Measurements from ENCODE around the gene SNRPB2.

Gene SNRPB2

DNA sequence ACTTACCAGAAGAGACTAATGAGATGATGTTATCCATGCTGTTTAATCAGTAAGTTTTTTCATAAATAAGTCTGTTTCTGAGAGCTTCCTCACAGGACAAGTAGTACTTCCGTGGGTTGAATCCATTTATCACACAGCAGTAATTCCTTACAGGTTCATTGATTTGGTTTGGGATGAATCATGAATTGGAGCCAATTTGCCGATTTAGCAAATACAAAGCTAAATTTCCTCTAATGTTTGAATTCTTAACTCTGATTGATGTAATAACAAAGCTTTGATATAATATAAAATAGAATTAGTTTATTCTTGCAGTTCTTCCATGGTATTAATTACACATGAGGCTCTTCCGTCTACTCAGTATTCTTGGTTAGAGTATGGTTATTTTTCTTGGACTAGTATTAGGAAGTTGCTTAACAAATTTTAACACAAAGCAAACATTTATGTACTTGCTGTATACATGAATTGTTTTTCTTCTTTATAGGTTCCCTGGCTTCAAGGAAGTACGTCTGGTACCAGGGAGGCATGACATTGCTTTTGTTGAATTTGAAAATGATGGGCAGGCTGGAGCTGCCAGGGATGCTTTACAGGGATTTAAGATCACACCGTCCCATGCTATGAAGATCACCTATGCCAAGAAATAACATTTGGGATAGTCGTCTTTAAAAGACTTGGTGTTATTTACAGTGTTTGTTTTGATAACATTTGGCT, 10.7 kb downstream of the SNRPB2 start:
- no peak for DNase-seq

GRCh38 chr20:16744178-16744807, 14.5 kb downstream of the SNRPB2 start:
- DNase-seq = no peak

DNA sequence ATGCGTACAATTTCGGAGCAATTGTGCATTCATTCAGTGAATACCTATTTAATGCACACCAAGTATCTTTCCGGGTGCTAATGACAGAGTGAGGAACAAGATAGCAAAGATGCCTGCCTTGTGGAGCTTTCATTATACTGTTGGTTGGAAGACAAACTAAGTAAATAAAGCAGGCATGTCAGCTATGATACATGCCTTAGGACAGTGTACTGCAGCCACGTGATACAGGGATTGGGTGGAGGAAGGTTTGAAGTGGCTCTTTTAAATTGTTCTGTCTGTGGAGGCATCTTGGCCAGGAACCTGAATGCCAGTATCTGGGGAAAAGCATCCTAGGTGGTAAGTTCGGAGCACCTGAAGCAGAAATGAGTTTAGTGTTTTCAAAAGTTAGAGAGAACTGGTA, 15.4 kb downstream of the SNRPB2 start:
- no peak for DNase-seq

GRCh38 chr20:16747291-16747811, 17.5 kb downstream of the SNRPB2 start:
- DNase-seq = peak; percentile 54

GRCh38 chr20:16748308-16748900, 18.6 kb downstream of the SNRPB2 start, which contains the start of gene OTOR:
Gene OTOR, plus strand, starts transcription at chr20:16748358. Its CDS starts 44 bp downstream, at chr20:16748402.
- no peak for DNase-seq

DNA sequence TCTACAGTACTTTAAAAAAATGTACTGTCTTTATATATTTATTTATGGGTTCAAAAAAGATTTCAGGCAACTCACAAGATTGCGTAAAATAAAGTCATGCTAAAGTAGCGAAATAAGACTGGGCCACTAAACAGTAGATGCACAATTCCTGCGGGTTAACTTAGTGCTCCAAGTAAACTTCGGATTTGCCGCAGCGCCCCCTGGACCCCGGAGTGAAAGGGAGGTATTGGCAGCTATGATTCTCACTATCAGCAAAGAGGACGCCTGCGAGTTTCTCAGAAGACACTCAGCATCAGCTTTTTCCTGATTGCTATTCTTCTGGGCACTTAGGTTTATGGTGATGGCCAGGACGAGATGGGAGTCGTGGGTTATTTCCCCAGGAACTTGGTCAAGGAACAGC, 19.7 kb downstream of the SNRPB2 start:
- no peak for DNase-seq

GRCh38 chr20:16752082-16752481, 22.3 kb downstream of the SNRPB2 start:
- DNase-seq = no peak

GRCh38 chr20:16752901-16753300, 23.1 kb downstream of the SNRPB2 start:
- DNase-seq = no peak

- no peak for DNase-seq
Observed at GRCh38 chr20:16758454-16759180, 28.8 kb downstream of the SNRPB2 start.

GRCh38 chr20:16759181-16759563, 29.3 kb downstream of the SNRPB2 start:
- DNase-seq = no peak

GRCh38 chr20:16760431-16761304, 30.8 kb downstream of the SNRPB2 start:
- no peak for DNase-seq

- DNase-seq = peak; percentile 78
Observed at GRCh38 chr20:16761305-16761829, 31.5 kb downstream of the SNRPB2 start.

DNA sequence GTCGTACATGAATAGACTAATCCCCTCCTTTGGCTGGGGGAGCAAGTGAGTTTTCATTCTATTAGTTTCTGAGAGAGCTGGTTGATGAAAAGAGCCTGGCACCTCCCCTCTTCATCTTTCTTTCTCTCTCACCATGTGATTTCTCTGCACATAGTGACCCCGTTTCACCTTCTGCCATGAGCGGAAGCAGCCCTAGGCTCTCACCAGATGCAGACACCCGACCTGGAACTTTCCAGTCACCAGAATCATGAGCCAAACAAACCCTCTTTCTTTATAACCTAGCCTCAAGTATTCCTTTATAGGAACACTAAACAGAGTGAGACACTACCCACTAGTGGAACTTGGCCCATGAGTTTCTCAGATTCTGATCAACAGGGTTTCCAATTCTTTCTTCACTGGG, 34.7 kb downstream of the SNRPB2 start:
- no peak for DNase-seq

- DNase-seq = no peak
Observed at GRCh38 chr20:16771213-16771612, 41.4 kb downstream of the SNRPB2 start.

DNA sequence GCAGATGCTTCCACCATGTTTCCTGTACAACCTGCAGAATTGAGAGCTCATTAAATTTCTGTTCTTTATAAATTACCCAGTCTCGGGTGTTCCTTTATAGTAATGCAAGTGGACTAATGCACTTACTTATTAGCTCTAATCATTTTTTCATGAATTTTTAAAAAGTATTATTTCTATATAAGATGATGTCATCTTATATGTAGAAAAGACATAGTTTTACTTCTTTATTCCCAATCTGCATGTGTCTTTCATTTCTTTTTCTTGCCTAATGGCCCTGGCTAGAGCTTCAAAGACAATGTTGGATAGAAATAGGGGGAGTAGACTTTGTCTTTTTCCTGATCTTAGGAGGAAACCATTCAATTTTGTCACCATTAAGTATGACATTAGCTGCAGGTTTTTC, 46.1 kb downstream of the SNRPB2 start:
- DNase-seq = no peak

DNA sequence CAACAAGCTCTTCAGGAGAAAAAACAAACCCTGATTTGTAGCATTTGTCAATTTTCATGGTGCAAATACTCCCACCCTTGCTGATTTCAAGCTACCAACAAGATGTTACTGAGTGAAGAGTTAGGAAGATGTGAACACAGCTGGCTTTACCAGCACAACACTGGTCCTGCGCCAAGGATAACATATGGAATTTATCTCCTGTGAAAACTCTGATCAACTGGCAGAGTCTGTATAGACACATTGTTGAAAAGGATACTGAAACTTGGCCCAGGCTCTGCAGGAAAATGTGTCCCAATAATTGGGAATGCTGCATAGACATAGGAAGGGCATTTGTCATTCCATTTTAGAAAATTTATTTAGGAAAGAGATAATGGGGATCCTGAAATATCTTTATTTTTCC, 47.3 kb downstream of the SNRPB2 start:
- no peak for DNase-seq

DNA sequence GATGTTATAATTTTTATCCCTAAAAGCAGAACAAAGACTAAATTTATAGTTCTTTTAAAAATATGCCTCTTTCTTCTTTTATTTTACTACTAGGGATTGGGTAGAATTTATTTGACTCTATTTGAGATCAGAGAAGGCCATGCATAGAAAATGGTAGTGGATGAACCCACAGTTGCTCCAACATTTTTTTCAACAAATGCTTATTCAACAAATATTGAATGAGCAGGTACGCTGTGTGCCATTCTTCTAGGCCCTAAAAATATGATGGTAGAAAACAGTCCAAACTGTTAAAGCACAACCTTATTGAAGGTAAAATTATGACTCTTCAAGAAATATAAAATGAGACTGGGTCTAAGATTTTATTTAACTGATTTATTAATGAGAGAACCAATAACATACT, 48.3 kb downstream of the SNRPB2 start:
- DNase-seq = no peak

DNA sequence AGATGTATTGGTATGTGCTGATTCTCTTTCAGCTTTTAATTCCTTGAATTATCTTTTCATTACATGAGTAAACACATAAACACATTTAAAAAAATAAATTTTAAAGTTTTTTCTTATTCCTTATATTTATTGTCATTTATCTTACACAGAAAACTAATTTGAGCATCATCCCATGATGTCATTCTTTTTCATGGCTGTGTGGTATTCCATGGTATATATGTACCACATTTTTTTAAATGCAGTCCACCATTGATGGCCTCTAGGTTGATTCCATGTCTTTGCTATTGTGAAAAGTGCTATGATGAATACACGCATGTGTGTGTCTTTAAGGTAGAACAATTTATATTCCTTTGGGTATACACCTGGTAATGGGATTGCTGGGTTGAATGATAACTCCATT, 51.7 kb downstream of the SNRPB2 start:
- no peak for DNase-seq

GRCh38 chr20:16785226-16785625, 55.4 kb downstream of the SNRPB2 start:
- no peak for DNase-seq

All from NCI-H69 (cell line).